T-helper 2 cell treated with Interferon-gamma antibody and Interleukin-4, amounts not matched to agents 5 μg/mL and 100 μg/mL, for 36 hours (primary cell): ENCODE data around the gene TUBGCP6.

Source experiments
- DNase-seq: peaks from one replicate; pipeline ENCODE4 v3.0.0; 2021; ENCODE audit warnings: low spot score
- H3K27ac Mint-ChIP-seq: one replicate; pipeline ENCODE4 v1.8.0; 2021; ENCODE audit warnings: mild to moderate bottlenecking, mixed read lengths
- H3K27me3 Mint-ChIP-seq: one replicate; pipeline ENCODE4 v1.8.0; 2021; ENCODE audit warnings: low read depth, mixed read lengths
- H3K36me3 Mint-ChIP-seq: one replicate; pipeline ENCODE4 v1.8.0; 2021; ENCODE audit warnings: low read depth, mixed read lengths
- H3K4me1 Mint-ChIP-seq: one replicate; pipeline ENCODE4 v1.8.0; 2021; ENCODE audit warnings: low read depth, mixed read lengths
- H3K4me3 Mint-ChIP-seq: one replicate; pipeline ENCODE4 v1.8.0; 2022; ENCODE audit warnings: mild to moderate bottlenecking, moderate library complexity, mixed read lengths
- H3K9me3 Mint-ChIP-seq: one replicate; pipeline ENCODE4 v1.8.0; 2021; ENCODE audit warnings: mixed read lengths

TUBGCP6 gene

GRCh38 chr22:50253046-50253915 lies 8.5 kb upstream of the TUBGCP6 start:
- H3K27me3 Mint-ChIP-seq, result no peaks in the 10 kb centered on the region
- peaks cover 1% of the 10 kb centered on the region for H3K4me1 Mint-ChIP-seq
- H3K27ac Mint-ChIP-seq, result no peak overlapping the region
- H3K36me3 Mint-ChIP-seq, result no peaks in the 10 kb centered on the region
- H3K9me3 Mint-ChIP-seq, result no peaks in the 10 kb centered on the region
- H3K4me3 Mint-ChIP-seq, result no peak overlapping the region
- no peak for DNase-seq

- no peak overlapping the region for H3K27ac Mint-ChIP-seq
These were observed 7.5 kb upstream of the TUBGCP6 start for GRCh38 chr22:50252082-50253045.

GRCh38 chr22:50251477-50252081 lies 6.8 kb upstream of the TUBGCP6 start:
- Mint-ChIP-seq H3K27ac (no peak overlapping the region), H3K36me3 (peaks cover 9% of the 10 kb centered on the region), H3K4me3 (no peak overlapping the region), H3K27me3 (no peaks in the 10 kb centered on the region), H3K9me3 (no peaks in the 10 kb centered on the region), H3K4me1 (peaks cover 1% of the 10 kb centered on the region)
- DNase-seq, result no peak

More at GRCh38 chr22:50252082-50253045, 7.5 kb upstream of the TUBGCP6 start:
- Mint-ChIP-seq H3K4me1 (peaks cover 1% of the 10 kb centered on the region), H3K27me3 (no peaks in the 10 kb centered on the region), H3K36me3 (peaks cover 4% of the 10 kb centered on the region), H3K9me3 (no peaks in the 10 kb centered on the region), H3K4me3 (no peak overlapping the region)
- DNase-seq, result peak; percentile 51

- Mint-ChIP-seq H3K9me3 (no peaks in the 10 kb centered on the region), H3K27ac (peak within 1 kb of the TSS; percentile 55), H3K27me3 (no peaks in the 10 kb centered on the region), H3K4me1 (peaks cover 1% of the 10 kb centered on the region), H3K4me3 (peak within 1 kb of the TSS; percentile 85), H3K36me3 (peaks cover 9% of the 10 kb centered on the region)
- peak; percentile 85 for DNase-seq
These were observed 6.0 kb upstream of the TUBGCP6 start, which contains the start of gene HDAC10 for GRCh38 chr22:50250555-50251476. TSS of gene HDAC10 (minus strand) at chr22:50251265. CDS start at chr22:50251032, 233 bp downstream.

- Mint-ChIP-seq H3K4me3 (peak overlapping the region; percentile 85), H3K4me1 (peaks cover 1% of the 10 kb centered on the region), H3K9me3 (no peaks in the 10 kb centered on the region), H3K27ac (no peak overlapping the region), H3K36me3 (peaks cover 9% of the 10 kb centered on the region), H3K27me3 (no peaks in the 10 kb centered on the region)
- DNase-seq, result no peak
These were observed 5.4 kb upstream of the TUBGCP6 start for GRCh38 chr22:50250249-50250554.

GRCh38 chr22:50249341-50250248 lies 4.8 kb upstream of the TUBGCP6 start:
- Mint-ChIP-seq H3K27ac (no peak overlapping the region), H3K36me3 (peaks cover 12% of the 10 kb centered on the region), H3K27me3 (no peaks in the 10 kb centered on the region), H3K9me3 (no peaks in the 10 kb centered on the region), H3K4me1 (peaks cover 4% of the 10 kb centered on the region), H3K4me3 (peak overlapping the region; percentile 85)
- DNase-seq, result no peak

DNA sequence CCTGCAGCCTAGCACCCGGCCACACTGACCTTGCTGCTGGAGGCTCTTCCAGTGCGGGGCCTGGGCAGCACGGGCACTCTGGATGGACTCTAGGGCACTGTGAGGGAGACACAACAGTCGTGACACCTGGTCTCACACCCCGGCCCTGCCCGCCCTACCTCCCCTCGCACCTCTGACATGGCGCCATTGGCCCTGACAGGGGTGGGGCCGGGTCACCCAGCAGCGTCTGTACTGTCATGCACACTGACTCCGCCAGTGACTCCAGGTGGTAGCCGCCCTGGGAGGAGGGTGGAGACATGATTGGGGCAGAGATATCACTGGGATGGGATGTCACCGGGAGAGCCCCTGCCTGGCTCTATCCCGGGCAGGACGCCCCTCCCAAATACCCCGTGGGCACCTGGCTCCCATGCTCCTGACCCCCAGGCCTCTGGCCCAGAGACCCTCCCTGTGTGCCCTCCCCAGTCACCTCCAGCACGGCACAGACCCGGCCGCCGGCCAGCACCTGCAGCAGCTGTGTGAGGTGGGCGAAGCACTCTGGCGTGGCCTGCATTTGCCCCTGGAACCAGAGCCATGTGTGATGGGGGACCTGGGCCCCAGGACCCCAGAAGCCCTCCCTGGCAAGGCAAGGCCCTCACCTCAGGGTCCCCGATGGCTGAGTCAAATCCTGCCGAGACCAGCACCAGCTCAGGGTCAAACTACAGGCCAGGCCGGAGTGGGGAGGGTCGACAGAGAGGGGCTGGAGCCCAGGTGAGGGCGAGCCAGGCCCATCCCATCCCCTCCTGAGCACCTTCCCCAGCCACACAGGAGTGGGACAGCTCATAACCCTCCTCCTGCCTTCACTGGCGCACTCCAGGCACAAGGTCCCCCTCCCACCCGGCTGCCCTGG lies 3.6 kb upstream of the TUBGCP6 start:
- Mint-ChIP-seq H3K4me3 (no peak overlapping the region), H3K27me3 (no peaks in the 10 kb centered on the region), H3K36me3 (peaks cover 12% of the 10 kb centered on the region), H3K4me1 (peaks cover 4% of the 10 kb centered on the region), H3K27ac (peak overlapping the region; percentile 89), H3K9me3 (no peaks in the 10 kb centered on the region)
- no peak for DNase-seq

GRCh38 chr22:50247748-50248147 lies 2.9 kb upstream of the TUBGCP6 start:
- no peaks in the 10 kb centered on the region for H3K9me3 Mint-ChIP-seq
- H3K4me3 Mint-ChIP-seq, result peak overlapping the region; percentile 43
- H3K27me3 Mint-ChIP-seq, result no peaks in the 10 kb centered on the region
- H3K27ac Mint-ChIP-seq, result peak overlapping the region; percentile 89
- peaks cover 12% of the 10 kb centered on the region for H3K36me3 Mint-ChIP-seq
- peaks cover 4% of the 10 kb centered on the region for H3K4me1 Mint-ChIP-seq
- DNase-seq, result peak; percentile 37

DNA sequence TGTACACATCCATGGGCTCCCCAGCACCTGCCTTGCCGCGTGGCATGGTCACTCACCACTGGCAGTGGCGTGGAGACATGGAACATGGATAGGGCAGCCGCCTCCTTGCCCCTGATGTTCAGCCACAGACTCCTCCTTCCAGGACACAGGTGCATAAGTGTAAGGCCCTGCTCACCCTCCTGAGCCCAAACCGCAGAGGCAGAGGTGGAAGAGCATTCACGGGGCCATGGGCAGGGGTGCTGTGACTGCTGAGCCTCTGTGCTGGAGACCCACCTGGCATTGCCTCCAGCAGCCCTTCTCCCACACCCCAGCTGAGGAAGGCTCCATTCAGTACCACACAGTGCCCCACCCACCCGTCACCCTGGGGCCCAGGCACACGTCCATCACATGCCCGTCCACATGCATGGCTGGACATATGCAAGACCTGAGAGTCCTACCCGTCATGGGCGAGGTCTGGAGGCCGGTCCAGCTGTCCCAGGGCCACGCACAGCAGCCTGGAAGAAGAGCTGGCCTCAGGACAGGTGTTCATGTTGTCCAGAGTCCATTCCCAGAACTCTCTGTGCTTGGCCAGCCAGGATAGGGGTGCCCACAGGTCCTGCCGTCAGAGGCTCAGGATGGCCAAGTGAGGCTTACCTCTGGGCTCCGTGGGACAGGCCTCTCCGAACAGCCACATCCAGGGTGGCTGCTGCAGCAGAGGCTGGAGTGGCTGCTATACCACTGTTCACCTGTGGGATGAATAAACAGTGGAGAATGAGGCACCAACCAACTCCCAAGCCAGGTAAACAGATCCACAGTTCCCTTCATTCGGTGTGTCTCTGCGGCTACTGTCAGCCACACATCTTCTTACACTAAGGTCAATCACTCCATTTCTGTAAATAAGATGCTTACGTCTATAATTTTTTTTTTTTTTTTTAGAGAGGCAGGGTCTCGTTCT lies 1.7 kb upstream of the TUBGCP6 start:
- peak overlapping the region; percentile 31 for H3K27ac Mint-ChIP-seq
- peaks cover 10% of the 10 kb centered on the region for H3K4me1 Mint-ChIP-seq
- H3K36me3 Mint-ChIP-seq, result peaks cover 15% of the 10 kb centered on the region
- no peak for DNase-seq
- peak overlapping the region; percentile 68 for H3K4me3 Mint-ChIP-seq
- H3K9me3 Mint-ChIP-seq, result no peaks in the 10 kb centered on the region
- no peaks in the 10 kb centered on the region for H3K27me3 Mint-ChIP-seq

- peaks cover 15% of the 10 kb centered on the region for H3K4me1 Mint-ChIP-seq
- no peaks in the 10 kb centered on the region for H3K9me3 Mint-ChIP-seq
- H3K4me3 Mint-ChIP-seq, result peak overlapping the region; percentile 100
- no peak for DNase-seq
- H3K36me3 Mint-ChIP-seq, result peaks cover 16% of the 10 kb centered on the region
- no peaks in the 10 kb centered on the region for H3K27me3 Mint-ChIP-seq
- H3K27ac Mint-ChIP-seq, result peak overlapping the region; percentile 100
These were observed 620 bp upstream of the TUBGCP6 start for GRCh38 chr22:50245214-50246072.
